ENCODE results near the gene GNRH2.

GNRH2 gene

GRCh38 chr20:3093861-3094361 is 50.5 kb downstream of the GNRH2 start:
- no peak for DNase-seq (ENCODE audit: low read depth)
- no peak overlapping the region for H3K4me3 ChIP-seq (ENCODE audit: low read depth, low read length)
- TF ChIP-seq CTCF (IDR thresholded peaks at IDR 0.05; ENCODE audit: low read depth, low read length, missing control alignments) = no peak

- no peak for DNase-seq (ENCODE audit: low read depth)
- no peak for TF ChIP-seq CTCF (IDR thresholded peaks at IDR 0.05; ENCODE audit: low read depth, low read length, missing control alignments)
- H3K4me3 ChIP-seq (ENCODE audit: low read depth, low read length) = no peak overlapping the region
Measured at GRCh38 chr20:3094848-3095629, 51.6 kb downstream of the GNRH2 start.

Data from GM12864 (cell line).